ENCODE measurements around the gene CSMD2.

Gene CSMD2

DNA sequence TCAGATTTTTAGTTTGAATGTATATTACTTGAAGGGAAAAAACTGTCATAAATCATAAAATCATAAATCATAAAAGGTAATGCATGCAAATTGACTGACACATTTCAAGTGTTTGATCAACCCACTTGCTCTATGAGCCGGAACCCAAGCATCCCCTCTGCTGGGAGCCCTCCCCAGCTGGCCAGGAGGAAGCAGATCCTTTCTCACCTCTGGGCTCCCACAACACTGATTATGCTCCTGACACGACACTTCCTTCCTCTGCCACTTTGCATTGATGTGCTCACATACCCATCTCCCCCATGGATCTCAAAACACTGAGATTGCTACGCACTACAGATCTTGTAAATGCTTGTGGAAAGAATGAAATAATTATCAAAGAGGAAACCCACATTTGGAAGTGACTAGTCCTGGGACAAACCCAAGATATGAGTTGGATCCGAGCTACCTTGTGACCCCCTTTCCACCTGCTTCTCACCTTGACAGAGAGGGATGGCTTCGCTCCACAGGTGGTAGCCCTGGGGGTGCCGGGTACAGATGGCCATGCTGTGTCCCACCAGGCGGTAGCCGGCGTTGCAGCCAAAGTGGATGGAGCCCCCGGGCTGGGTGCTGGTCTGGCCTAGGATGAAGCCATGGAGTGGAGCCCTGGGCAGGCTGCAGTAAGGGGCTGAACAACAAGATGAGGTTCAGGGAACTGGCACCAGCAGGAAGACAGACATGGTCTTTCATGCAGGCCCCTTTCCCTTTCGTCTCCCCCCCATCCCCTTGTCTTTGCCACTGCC, 588.0 kb downstream of the CSMD2 start:
- no peak for DNase-seq

DNA sequence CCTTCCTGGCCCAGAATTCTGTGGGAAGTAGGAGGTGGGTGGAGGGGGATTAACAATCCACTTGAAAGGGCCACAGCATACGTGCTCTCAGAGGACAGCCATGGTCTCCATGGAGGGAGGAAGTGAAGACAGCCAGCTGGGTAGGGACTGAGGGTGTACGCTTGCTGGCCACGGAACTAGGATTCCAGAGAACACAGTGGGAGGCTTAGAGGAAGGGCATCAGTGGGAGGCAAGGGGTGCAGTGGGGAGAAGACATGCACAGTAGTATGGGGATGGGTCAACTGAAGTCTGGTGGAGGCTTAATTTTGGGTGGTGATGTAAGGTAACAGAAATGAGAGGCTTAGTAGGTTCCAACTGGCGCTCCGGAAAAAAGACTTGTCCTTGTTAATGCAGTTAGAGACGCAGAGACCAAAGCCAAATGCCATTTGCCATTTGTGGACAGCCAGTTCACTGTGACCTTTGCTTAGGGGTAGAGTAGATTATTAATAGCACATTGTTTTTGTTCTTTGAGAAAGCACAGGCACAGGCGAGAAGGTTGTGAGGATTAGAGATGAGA, 589.6 kb downstream of the CSMD2 start:
- no peak for DNase-seq

DNA sequence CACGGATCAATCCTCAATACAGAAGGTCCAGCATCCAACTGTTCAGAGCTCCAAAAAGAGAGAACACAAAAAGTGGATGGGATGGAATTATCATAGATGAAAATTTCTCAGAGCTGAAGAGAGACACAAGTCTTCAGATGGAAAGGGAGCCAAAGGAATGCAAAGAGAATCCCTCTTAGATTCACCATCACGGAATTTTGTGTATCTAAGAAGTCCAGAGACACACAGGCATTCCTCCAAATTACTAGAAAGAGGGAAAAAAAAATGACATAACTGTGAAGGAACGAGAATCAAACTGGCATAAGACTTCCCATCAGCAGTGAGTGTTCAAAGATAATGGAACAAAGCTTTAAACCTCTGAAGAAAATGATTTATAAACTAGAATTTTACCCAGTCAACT, 591.4 kb downstream of the CSMD2 start:
- DNase-seq = no peak

- no peak for DNase-seq
Observed at GRCh38 chr1:33572387-33572786, 592.6 kb downstream of the CSMD2 start.

DNA sequence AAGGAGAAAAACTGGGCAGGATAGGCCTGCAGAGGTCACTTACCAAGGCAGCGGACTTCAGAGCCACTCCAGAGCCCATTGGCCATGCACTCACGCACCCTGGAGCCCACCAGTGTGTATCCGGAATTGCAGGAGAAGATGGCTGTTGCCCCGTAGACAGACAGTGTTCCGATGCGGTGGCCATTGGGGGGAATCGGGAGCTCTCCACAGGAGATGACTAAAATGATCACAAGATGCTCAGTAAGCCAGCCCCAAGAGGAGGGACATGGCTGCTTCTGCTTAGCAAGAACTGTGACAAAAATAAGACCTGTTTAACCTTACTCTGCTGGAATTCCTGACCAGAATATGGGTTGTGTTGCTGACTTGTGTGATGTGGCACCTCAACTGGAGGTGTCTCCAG, 595.7 kb downstream of the CSMD2 start:
- no peak for DNase-seq

GRCh38 chr1:33563699-33564098, 601.3 kb downstream of the CSMD2 start:
- no peak for DNase-seq

GRCh38 chr1:33562563-33562962, 602.5 kb downstream of the CSMD2 start:
- DNase-seq = no peak

GRCh38 chr1:33561576-33561975, 603.5 kb downstream of the CSMD2 start:
- DNase-seq = no peak

GRCh38 chr1:33560680-33561079, 604.4 kb downstream of the CSMD2 start:
- no peak for DNase-seq

DNA sequence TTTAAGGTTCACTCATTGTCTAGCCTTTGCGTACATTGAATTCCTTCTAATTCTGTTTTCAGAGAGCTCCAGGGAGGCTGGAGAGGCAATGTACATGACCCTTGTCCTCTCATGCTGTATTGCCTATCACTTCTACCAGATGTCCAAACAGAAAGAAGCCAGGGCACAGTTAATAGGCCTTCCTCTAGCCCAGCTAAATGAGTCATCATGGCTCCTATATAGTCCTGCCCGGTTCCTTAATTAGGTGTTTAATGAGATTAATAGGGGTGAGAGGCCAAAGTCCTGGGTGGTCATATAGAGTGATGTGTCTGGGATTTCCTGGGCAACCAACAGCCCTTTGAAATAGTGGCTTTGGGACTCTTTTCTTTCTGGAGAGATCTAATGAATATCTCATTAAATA, 616.3 kb downstream of the CSMD2 start:
- DNase-seq = no peak

DNA sequence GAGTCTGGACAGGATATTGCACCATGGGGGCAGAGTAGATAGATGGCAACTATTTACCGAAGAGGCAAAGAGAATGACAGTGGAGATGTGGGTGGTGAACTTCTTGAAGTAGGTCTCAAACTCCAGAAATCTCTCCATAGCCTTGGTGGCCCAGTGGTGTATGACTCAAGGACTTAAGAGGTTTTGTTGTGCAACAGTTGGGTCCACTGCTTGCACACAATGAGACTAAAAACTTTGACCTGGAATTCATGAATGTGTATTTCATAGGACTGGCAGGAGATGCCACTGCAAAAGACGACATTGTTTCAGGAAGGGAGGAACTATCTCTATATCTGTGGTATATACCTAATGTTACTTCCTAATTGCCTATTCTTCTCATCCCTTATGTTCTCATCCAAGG, 616.7 kb downstream of the CSMD2 start:
- no peak for DNase-seq

DNA sequence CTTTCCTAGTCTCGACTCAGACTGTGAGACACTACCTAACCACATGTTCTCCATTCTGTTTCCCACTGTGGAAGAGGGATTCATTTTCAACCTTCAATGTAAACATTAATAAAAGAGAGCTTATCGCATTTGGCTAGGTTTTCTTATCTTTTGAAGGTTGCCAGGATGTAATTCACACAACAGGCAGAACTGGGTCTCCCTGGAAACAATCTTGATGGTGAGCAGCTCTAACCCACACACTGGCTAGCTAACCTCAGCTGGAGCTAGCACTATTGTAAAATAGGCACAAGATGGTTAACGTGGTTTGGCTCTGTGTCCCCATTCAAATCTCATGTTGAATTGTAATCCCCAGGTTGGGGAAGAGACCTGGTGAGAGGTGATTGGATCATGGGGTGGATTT, 617.5 kb downstream of the CSMD2 start:
- no peak for DNase-seq

GRCh38 chr1:33541966-33542365, 623.1 kb downstream of the CSMD2 start:
- DNase-seq = no peak

- DNase-seq = no peak
Observed at GRCh38 chr1:33537885-33538284, 627.1 kb downstream of the CSMD2 start.

DNA sequence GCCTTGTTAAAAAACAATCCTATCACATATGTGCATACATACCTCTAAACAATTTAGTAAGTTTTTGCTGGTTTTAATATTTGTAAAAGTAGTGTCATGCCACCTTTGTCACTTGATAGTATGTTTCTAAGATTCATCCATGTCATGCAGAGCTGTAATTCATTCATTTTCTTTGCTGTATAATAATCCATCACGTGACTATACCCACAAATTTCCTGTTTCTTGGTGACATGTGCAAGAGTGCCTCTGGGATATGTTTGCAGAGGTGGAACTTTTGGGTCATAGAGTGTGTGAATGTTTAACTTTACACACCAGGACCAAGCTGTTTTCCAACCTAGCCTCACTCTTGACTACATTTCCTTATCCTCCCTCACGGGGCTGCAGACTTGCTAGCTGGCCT, 629.7 kb downstream of the CSMD2 start:
- no peak for DNase-seq

- DNase-seq = no peak
Observed at GRCh38 chr1:33532936-33533335, 632.1 kb downstream of the CSMD2 start.

GRCh38 chr1:33532250-33532649, 632.8 kb downstream of the CSMD2 start:
- no peak for DNase-seq

GRCh38 chr1:33529957-33530356, 635.1 kb downstream of the CSMD2 start:
- no peak for DNase-seq

DNA sequence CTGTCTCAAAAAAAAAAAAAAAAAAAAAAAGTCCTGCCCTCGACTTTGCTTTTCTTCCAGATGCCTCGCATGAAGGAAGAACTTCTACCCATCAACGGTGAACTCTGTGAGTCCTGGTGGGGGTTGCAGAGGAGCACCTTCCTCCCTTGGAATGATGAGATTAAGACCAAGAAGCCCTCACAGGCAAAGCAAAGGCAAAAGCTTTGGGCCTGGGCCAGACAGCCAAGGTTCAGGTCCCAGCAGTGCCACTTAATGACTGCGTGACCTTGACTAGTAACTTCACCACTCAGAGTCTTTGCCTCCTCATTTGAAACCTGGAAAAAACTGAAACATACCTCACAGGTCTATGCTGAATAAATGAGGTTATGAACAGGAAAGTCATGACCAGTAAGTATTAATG, 637.1 kb downstream of the CSMD2 start:
- no peak for DNase-seq

GRCh38 chr1:33524586-33524985, 640.4 kb downstream of the CSMD2 start:
- DNase-seq = no peak

DNA sequence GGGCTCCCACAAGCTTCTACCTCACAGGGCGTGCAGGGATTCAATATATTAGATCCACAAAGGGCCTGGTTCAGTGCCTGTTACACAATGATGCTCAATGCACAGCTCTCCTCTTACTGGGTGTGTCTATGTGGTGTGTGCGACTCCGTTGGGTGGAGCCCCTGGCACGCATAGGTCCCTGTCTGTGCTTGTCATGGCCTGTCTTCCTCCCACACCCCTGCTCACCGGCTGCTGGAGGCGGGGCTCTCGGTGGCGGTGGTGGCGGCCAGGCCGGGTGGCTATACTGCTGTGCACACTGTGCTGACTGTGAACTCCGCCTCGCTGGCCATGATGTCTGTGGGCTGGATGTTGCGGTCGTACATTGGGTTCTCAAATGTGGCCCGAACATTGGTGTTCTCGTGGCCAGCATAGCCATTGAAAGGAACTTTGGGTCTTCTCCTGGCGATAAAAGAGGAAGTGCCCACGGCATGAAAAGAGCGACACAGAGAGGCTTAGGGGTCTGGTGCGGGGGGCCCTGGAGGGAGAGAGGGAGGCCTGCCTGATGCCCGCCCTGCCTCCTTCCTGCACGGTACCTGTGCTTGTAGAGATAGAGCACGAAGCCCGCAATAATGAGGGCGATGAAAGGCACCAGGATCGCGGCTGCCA, 645.7 kb downstream of the CSMD2 start:
- no peak for DNase-seq

DNA sequence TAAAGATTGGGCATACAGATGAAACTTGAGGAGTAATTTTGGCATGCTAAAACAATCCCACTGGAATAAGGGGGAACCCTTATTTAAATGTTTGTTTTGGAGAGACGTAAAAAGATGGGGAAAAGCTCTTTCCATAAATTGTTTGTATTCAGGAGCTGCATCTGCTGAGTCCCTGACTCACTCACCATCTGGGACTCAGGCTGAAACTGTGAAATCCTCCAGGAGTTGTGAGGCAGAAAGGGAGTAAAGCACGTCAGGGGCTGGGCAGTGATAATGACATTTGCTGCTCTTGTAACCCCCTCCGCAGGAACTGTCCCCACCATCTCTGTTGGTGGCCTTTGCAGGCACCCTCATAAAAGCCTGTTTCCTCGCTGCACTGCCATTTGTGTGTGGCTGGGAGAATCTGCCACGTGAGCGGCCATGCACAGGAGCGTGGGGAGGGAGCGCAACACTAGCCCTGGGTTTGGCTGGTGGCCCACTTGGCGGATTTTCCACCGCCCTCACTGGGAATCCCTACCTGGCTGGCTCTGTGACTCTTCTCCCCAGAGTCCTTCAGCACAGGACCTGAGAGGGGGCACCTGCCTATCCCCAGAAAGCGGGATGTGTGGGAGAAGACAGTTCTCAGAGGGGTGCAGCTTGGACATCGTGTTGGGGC, 647.3 kb downstream of the CSMD2 start:
- DNase-seq = no peak

GRCh38 chr1:33516891-33517567, 648.0 kb downstream of the CSMD2 start:
- DNase-seq = no peak
